Stimulated activated CD4-positive, alpha-beta T cell treated with anti-CD3 and anti-CD28 coated beads, Interleukin-1b, Interleukin-23, amount 100 ng/mL, for 4 hours (primary cell): Measurements from ENCODE around the gene LIMA1.
"Not testable (repeated sequence)": the region's sequence is repeated elsewhere in the genome, so short reads cannot be mapped to it uniquely, and the experiment has no call there.

Source experiments
- DNase-seq, 2 donors: peaks; one replicate each; pipeline ENCODE4 v3.0.0-alpha.2; 2020; ENCODE audit warnings: low read depth in 2 of 2

The LIMA1 gene

GRCh38 chr12:50287271-50287670 is 4.0 kb upstream of the LIMA1 start:
- DNase-seq = no peak

- DNase-seq = no peak
These were observed 1.9 kb upstream of the LIMA1 start for GRCh38 chr12:50285253-50285652.

- DNase-seq = no peak
These were observed 545 bp downstream of the LIMA1 start for GRCh38 chr12:50282721-50283228.

- DNase-seq = no peak
These were observed 3.8 kb downstream of the LIMA1 start for GRCh38 chr12:50279501-50279900.

- DNase-seq = no peak
These were observed 6.2 kb downstream of the LIMA1 start for GRCh38 chr12:50276912-50277671.

- no peak for DNase-seq
These were observed 7.3 kb downstream of the LIMA1 start for GRCh38 chr12:50276068-50276467.

- no peak for DNase-seq
These were observed 7.8 kb downstream of the LIMA1 start for GRCh38 chr12:50275556-50275955.

GRCh38 chr12:50275127-50275526 is 8.2 kb downstream of the LIMA1 start:
- DNase-seq = not testable (repeated sequence)

- no peak for DNase-seq
These were observed 11.5 kb downstream of the LIMA1 start for GRCh38 chr12:50271724-50272247.

- DNase-seq = no peak
These were observed 14.8 kb downstream of the LIMA1 start for GRCh38 chr12:50268482-50268881.

- DNase-seq = no peak
These were observed 17.4 kb downstream of the LIMA1 start for GRCh38 chr12:50265770-50266524.

GRCh38 chr12:50263832-50264231 is 19.5 kb downstream of the LIMA1 start:
- DNase-seq = no peak

- DNase-seq = no peak
These were observed 21.7 kb downstream of the LIMA1 start for GRCh38 chr12:50261654-50262053.

GRCh38 chr12:50258167-50258551 is 25.2 kb downstream of the LIMA1 start:
- DNase-seq = no peak

- no peak for DNase-seq
These were observed 25.8 kb downstream of the LIMA1 start for GRCh38 chr12:50257236-50258166.

- no peak for DNase-seq
These were observed 26.6 kb downstream of the LIMA1 start for GRCh38 chr12:50256761-50257160.

GRCh38 chr12:50252977-50253602 is 30.2 kb downstream of the LIMA1 start:
- no peak for DNase-seq

- DNase-seq = no peak
These were observed 31.6 kb downstream of the LIMA1 start for GRCh38 chr12:50251619-50252252.

- DNase-seq = no peak
These were observed 33.7 kb downstream of the LIMA1 start for GRCh38 chr12:50249464-50250182.

- DNase-seq = no peak
These were observed 34.4 kb downstream of the LIMA1 start for GRCh38 chr12:50248883-50249282.
